HPDE6-E6E7 (cell line): Measurements from ENCODE around the gene ARG2.

Experiments used
- DNase-seq: peaks from one replicate; pipeline ENCODE4 v3.0.0; 2011; ENCODE audit warnings: missing footprints; ENCODE audit errors: extremely low spot score

Gene ARG2

DNA sequence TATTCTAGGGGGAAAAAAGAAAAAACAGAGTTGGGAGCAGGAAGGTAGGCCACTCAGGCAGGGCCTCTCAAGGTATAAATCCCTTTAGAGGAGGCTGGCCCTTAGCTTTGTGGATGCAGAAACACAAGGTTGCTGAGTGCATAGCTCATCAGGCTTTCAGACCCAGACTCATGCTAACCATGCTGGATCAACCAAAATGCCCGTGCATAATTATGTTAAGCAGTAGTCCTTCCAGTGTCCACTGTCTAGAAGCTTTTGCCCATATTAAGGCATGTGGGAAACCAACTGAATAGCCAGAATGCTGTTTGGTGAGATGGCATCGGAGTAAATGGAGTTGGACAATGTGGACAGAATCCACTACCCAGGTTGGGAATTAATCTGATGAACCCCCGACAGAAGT lies 18.9 kb downstream of the ARG2 start:
- no peak for DNase-seq

DNA sequence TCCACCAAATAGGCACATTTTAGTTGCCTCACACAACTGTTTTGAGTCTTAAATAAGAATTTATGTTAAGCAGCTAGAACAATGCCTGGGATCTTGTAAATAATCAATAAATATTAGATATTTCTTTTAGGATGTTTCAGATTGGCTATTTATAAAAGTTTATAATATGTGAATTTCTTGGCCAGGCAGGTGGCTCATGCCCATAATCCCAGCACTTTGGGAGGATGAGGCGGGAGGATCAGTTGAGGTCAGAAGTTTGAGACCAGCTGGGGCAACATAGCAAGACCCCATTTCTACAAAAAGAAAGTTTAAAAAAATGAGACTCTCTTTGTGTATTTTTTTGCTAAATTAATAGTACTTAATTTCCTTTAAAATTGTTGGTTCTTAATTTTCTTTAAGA lies 21.8 kb downstream of the ARG2 start:
- DNase-seq: no peak

DNA sequence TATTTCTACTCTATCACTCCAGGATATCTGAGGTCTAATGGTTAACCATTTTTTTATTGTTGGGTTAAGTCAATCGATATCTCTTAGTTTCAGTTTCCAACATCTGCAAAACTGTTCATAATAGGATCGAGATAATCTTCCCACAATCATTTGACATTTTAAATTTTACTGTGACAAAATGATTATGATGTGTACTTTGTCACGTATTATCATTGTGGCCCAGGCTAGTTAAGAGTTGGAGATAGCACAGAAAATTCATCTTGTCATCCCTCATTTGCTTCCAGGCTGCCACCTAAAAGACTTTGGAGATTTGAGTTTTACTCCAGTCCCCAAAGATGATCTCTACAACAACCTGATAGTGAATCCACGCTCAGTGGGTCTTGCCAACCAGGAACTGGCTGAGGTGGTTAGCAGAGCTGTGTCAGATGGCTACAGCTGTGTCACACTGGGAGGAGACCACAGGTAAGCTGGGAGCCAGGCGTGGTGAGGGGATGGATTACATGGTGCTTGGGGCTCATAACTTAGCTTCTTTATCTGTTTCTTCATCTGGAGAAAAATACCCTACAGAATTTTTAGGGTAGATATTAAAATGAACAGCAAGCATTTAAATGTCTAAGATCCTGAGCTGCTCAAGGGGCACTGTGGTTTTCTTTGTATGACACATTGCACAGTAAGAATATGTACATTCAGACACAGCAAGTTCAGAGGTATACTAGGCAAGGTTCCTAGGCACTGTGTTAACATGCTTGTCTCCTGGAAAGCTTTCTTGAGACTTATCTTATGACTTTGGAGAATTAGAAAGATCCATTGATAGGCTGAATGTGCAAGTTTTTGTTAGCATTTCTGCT lies 22.4 kb downstream of the ARG2 start:
- DNase-seq: no peak

DNA sequence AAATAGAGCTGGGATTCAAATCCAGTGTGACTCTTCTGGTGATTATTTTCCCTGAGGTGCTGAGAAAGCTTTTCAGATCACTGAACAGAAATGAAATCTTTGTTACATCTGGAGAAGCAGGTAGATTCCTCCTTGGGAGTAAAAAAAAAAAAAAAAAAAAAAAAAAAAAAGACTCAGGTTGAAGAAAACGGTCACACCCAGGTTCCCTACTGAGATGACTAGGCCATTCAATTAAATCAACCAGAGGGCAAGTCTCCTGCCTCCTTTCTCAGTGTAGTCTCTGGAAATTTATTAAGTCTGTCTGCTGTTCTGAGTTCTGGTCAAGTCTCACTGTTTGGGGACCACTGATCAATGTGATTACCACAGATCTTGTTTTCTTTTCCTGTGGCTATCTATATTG lies 24.0 kb downstream of the ARG2 start:
- no peak for DNase-seq

DNA sequence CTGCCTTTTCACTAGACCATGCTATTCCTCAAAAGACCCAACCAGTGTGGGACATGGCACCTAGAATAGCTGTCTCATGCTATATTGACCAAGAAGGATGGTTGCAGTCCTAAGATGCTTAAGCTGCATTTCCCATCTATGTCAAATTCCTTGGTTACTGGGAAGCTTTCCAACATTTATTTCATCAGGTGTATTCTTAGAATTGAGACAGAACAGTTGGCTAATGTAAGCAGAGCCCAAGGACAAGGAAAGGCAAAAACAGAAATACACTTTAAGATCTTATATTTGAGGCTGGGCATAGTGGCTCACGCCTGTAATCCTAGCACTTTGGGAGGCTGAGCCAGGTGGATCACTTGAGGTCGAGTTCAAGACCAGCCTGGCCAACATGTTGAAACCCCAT lies 24.7 kb downstream of the ARG2 start:
- DNase-seq: no peak

DNA sequence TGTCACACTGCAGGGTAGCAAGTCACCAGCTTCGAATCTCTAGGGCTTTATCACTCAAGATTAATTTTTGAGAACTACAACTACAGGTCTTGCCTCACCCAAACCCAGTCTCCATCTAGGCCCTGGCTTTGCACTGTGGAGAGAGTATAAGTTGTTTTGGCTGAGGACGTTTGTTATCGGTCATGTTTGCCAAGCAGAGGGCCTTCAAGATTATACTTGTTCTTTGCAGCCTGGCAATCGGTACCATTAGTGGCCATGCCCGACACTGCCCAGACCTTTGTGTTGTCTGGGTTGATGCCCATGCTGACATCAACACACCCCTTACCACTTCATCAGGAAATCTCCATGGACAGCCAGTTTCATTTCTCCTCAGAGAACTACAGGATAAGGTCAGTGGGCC lies 25.7 kb downstream of the ARG2 start:
- no peak for DNase-seq

DNA sequence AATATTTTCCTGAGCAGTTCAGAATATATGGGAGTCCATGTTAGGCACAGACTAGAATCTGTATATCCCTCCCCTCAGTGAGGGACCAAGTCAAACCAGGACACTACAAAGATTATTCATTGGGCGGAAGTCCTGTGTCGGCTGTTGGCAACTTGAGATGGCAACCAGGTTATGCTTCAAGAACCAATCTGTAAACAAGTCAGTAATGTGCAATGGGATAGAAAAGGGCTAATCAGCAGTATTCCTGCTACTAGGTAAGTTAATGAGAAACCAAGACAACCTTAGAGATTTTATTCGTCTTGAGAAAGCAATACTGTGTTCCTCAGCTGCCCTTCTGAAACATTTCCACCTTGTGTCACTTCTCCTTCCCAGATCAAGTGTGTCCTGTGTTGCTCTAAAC lies 26.4 kb downstream of the ARG2 start:
- DNase-seq: no peak

DNA sequence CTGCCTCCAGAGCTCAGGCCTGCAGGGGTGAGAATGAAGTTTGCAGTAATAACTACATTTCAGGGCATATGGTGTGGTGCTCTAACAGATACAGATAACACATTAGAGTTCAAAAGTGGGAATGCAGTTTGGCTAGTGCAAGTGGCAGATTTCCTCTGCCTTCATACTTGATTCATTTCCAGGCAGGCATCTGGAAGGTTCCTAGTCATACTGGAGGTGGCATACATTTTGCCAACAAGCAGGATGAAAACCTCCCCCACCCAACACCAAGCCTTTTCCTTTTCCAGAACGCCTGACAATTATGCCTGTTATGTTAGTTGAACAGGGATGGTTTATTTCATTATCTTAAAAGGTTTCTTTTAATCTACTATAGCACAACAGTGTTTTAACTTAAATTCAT lies 30.4 kb downstream of the ARG2 start:
- no peak for DNase-seq

DNA sequence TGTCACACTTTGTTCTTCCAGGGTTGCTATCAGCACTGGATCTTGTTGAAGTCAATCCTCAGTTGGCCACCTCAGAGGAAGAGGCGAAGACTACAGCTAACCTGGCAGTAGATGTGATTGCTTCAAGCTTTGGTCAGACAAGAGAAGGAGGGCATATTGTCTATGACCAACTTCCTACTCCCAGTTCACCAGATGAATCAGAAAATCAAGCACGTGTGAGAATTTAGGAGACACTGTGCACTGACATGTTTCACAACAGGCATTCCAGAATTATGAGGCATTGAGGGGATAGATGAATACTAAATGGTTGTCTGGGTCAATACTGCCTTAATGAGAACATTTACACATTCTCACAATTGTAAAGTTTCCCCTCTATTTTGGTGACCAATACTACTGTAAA lies 31.0 kb downstream of the ARG2 start:
- peak; percentile 70 for DNase-seq

DNA sequence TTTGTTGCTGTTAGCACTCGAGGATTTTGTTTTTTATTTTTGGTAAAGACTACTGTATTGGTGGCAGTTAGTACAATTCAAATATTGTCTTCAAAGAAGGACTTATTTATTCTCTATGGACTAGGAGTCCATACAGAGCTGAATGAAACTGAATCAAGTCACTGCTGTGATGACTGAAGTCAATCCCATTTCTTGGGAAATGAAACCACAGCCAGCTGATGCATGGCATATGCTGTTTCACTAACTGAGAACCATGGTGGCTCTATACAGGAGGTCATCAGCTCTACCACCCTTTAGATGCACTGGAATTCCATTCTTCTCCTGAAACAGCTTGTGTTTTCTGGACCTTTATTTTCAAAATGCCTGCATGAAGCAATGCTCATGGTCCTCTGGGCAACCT lies 32.5 kb downstream of the ARG2 start:
- DNase-seq: no peak

DNA sequence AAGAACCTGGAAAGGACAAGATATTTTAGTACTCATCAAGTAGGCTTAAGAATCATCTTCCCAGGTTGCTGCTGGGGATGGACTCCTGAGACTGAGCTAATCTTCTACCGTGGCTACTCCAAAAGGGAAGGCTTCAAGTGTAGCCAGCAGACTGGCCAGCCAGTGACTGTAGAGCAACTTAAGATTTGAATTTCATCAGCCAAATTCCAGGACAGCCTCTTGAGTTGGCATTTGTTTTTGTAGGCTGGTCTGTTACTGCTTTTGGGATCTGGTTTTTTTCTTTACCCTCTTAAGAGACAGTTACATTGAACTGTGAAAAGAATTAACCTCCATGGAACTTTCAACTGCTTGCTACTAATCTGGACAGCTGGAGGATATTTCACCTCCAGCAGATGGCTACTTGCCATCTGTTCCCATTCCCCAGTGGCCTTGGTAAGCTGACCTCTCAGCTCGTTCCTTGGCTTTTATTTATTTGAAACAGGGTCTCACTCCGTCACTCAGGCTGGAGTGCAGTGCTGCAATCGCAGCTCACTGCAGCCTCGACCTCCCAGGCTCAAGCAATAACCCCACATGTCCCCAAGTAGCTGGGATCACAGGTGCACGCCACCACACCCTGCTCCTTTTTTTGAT lies 34.0 kb downstream of the ARG2 start:
- DNase-seq: no peak

DNA sequence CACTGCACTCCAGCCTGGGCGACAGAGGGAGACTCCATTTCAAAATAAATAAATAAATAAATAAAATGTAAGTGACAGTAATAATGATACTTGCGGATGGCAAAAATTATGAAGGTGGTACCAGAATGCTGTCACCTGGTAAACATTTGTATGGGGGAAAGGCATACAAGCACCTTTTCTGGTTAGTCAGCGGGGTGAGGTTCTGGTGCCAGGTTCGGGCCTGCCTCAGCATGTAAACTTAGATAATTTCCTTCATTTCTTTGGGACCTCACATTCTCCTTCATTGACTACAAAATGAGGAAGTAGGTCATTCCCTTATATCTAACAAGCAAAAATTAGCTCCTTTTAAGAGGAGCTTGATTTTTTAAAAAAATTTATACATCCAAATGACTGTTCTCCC lies 43.9 kb downstream of the ARG2 start:
- DNase-seq: peak; percentile 86

DNA sequence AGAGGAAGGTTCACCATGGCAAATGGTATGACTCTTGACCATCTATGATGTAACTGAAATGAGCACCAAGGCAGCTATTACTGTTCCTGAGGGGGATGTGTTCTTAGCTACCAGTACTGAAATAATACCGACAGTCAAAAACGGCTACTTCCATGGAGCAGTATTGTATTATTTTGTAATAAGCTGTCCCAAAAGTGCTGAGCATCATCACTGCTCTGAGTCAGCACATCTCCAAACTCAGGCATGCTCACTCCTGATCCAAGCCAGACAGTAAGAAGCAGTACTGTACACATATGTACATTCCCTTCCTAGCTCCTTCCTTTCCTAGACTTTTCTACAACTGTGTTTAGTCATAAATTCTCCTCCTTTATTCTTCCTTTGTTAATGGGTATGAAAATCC lies 46.1 kb downstream of the ARG2 start:
- no peak for DNase-seq

DNA sequence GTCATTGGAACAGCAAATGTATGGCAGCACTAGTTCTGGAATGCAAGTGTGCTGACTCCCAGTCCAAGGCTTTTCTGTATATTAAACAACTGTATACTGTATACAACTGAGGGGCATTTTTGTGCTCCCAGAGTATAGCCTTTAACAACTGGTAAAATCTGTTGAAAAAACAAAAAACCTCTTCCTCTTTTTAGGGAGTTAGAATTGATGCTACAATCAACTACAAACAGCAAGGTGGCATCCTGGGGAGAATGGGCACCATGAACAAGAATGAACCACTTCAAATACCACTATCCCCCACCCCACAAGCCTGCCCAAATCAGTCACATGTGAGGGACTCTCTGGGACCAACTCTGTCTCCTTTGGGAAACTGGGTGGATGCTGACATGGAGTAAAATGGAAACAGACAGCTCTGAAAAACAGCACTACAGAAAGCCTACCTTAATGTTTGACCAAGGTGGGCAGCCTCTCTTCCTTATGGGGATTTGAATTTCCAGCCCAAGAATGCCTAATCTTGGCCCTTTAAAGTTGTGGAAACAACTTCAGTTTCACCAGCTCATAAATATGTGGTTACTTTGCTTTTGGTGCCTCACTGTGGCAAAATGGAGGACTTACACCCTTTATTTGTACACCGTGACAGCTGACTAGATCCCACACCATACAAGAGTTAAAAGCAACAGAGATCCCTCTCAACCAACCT lies 47.2 kb downstream of the ARG2 start:
- peak; percentile 45 for DNase-seq

DNA sequence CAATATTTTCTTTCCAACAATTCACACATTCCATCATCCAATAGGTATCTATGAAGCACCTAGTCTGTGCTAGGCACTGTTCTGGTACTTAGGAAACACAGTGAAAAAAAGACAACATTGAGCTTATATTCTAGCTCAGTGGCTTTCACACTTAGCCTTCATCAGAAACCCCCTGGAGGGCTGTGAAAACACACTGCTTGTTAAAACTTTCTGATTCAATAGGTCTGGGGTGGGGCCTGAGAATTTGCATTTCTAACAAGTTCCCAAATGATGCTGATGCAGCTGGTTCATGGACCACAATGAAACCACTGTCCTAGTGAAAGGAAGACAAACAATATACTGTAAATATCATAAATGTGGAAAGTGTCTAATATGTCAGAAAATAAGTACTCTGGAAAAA lies 48.8 kb downstream of the ARG2 start:
- no peak for DNase-seq

DNA sequence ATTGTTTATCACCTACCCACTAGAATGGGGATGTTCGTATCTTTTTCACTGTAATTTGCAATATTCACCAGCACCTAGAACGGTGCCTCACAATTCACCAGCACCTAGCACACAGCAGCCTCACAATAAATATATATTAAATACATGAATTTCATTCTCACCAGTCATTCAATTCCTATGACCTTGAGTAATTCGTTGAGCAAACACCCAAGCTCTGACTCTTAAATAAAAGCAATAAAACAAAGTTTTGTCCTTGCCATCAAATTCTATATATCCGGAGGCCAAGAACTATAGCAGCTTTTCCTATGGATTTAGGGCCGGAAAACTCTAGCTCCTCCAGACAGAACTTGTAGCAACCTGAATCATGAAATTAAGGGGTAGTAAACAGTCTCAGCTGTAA lies 53.7 kb downstream of the ARG2 start:
- no peak for DNase-seq

DNA sequence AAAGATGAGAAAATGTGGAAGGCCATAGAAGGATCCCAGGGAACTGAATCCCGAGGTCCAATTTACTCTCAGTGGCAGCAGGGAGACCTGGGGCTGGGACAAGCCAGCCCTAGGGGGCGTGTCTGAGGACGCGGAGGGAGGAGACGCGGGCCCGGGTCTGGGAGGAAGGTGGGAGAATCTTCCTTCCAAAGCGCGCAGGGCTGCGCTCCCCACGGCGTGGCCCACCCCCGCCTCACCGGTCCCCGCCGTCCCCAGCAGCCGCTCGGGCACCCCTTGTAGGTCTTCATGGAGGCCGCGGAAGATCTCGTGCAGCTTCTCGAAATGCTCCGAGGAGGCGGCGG lies 54.4 kb downstream of the ARG2 start:
- peak; percentile 79 for DNase-seq

DNA sequence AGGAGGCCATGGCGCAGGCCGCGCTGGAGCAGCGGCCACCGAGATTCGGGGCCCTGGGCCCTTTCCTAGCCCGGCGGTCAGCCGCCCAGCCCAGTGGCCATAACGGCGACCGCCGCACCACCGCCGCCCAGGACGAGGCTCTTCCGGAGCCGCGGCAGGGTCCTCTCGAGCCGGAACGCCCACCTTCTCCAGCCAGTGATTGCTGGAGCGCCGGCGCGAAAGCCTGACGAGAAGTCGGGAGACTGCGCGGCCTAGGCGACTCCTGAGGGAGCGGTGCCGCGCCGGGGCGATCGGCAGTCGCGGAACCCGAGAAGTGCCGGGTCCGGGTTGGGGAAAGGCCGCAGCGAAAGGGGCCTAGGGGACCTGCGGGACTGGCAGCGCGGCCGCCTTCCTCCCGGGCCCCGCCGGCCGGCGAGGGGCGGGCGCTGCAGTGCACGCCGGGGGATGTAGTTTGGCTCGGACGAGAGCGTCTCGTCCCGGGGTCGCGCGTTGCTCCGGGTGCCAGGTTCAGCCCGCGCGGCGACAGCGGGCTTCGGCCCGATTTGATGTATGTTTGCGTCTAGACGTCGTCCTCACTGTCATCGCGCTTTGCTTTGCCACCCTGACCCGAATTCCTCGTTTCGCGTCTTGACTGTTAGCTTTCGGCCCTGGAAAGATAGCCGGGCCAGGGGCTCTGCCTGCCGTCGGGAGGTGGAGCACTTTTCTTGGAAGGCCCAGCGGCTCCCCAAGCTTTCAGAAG lies 54.9 kb downstream of the ARG2 start, which contains the start of gene VTI1B:
Gene VTI1B (minus strand): TSS at position 153 of the 739 bp plus-strand sequence. CDS start 143 bp downstream, at position 10.
- DNase-seq: peak; percentile 70

DNA sequence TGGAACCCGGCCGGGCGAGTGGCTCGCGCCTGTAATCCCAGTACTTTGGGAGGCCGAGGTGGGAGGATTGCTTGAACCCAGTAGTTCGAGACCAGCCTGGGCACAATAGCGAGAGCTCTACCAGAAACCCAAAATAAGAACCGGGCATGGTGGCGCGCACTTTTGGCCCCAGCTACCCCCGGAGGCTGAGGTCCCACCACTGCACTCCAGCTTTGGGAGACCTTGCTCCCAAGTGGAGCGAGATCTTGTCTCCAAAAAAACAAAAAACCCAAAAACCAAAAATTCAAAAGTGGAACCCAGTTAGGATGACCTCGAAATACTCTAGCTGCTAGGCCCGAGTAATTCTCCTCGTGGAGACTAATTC lies 55.5 kb downstream of the ARG2 start:
- no peak for DNase-seq

DNA sequence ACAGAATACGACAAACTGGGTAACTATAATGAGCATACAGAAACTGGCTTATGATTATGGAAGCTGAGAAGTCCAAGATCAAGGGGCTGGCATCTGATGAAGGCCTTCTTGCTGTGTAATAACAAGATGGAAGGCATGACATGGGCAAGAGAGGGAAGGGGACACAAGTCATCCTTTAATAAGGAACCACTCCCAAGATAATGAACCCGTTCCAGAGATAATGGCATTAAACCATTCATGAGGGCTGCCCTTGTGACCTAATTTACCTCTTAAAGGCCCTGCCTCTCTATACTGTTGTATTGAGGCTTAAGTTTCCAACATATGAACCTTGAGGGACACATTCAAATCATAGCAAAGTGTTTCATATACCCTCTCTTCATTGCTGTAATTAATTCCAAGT lies 59.3 kb downstream of the ARG2 start:
- no peak for DNase-seq

DNA sequence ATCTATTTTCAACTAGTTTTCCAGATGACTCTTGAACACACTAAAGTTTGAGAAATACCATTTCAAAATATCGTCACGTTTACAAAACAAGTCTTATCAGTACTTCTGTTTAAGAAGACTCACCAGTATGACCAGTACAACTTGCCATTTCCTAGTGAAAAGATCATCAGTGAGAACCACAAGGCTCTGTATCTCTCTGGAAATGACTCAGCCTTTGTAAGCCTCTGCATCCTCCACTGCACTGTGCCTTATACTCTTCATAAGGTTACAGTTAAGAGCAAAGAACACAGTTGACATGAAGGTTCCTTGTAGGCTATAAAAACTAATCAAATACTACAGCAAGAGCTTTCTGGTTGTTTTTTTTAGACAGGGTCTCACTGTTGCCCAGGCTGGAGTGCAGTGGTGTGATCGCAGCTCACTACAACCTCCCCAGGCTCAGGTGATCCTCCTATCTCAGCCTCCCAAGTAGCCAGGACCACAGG lies 60.4 kb downstream of the ARG2 start:
- peak; percentile 68 for DNase-seq

DNA sequence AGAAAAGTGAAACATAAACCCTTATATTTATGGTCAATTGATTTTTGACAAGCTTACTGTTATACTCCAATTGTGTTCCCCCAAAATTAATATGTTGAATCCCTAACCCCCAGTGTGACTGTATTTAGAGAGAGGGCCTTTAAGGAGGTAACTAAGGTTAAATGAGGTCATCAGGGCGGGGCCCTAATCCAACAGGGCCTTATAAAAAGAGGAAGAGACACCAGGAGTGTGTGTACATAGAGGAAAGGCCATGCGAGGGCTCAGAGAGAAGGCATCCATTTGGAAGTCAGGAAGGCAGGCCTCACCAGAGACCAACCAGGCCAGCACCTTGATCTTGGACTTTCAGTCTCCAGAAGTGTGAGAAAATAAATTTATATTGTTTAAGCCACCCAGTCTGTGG lies 61.2 kb downstream of the ARG2 start:
- DNase-seq: no peak
